Hepatocyte (in vitro differentiated cells): ENCODE results near the gene ACP7. TPM values are rescaled to one million over a fixed set of nuclear protein-coding genes. Genes with fewer than 3 reads are reported as not detected.
A peak's percentile ranks its signal among the peaks of the same experiment; 100 is the strongest.

ENCODE experiments used
- DNase-seq: peaks from one replicate; pipeline ENCODE4 v3.0.0-alpha.2; 2016; ENCODE audit warnings: low spot score
- H2AFZ ChIP-seq: fragments of 200-600 bp; sonication (generic); 2 replicates; pipeline ENCODE4 v1.6.0; 2016; ENCODE audit warnings: antibody characterized with exemption, mild to moderate bottlenecking
- H3K27ac ChIP-seq: fragments of 200-600 bp; sonication (generic); 2 replicates; pipeline ENCODE4 v1.5.1; 2016; ENCODE audit warnings: mild to moderate bottlenecking
- H3K27me3 ChIP-seq: fragments of 200-600 bp; sonication (generic); 2 replicates; pipeline ENCODE4 v1.6.1; 2016
- H3K36me3 ChIP-seq: fragments of 200-600 bp; sonication (generic); replicated peaks from 2 replicates; pipeline ENCODE4 v1.5.1; 2016; ENCODE audit warnings: low read depth; ENCODE audit not compliant: insufficient read depth
- H3K4me1 ChIP-seq: fragments of 200-600 bp; sonication (generic); 2 replicates; pipeline ENCODE4 v1.5.1; 2016; ENCODE audit warnings: mild to moderate bottlenecking, moderate library complexity; ENCODE audit not compliant: insufficient read depth
- H3K4me2 ChIP-seq: fragments of 200-600 bp; sonication (generic); 2 replicates; pipeline ENCODE4 v1.6.0; 2016
- H3K4me3 ChIP-seq: fragments of 200-600 bp; sonication (generic); 2 replicates; pipeline ENCODE4 v1.5.1; 2016; ENCODE audit warnings: mild to moderate bottlenecking
- H3K79me2 ChIP-seq: fragments of 200-600 bp; sonication (generic); 2 replicates; pipeline ENCODE4 v1.6.0; 2017; ENCODE audit warnings: mild to moderate bottlenecking
- H3K9me2 ChIP-seq: fragments of 200-600 bp; sonication (generic); replicated peaks from 2 replicates; pipeline ENCODE4 v1.6.0; 2017; ENCODE audit warnings: mild to moderate bottlenecking; ENCODE audit not compliant: insufficient read depth
- H3K9me3 ChIP-seq: fragments of 200-600 bp; sonication (generic); 2 replicates; pipeline ENCODE4 v1.5.1; 2016; ENCODE audit warnings: low read depth, mild to moderate bottlenecking
- H4K20me1 ChIP-seq: fragments of 200-600 bp; sonication (generic); 2 replicates; pipeline ENCODE4 v1.6.0; 2016; ENCODE audit warnings: mild to moderate bottlenecking; ENCODE audit not compliant: insufficient read depth, poor library complexity, severe bottlenecking
- EZH2 ChIP-seq: fragments of 200-600 bp; sonication (generic); IDR thresholded peaks from 2 replicates; pipeline ENCODE4 v1.6.1; 2016; ENCODE audit warnings: antibody characterized with exemption, mild to moderate bottlenecking, borderline replicate concordance
- EZH2phosphoT487 ChIP-seq: fragments of 200-600 bp; sonication (generic); IDR thresholded peaks from one replicate; pipeline ENCODE4 v1.6.1; 2018; ENCODE audit warnings: antibody characterized with exemption, mild to moderate bottlenecking, low read depth, moderate library complexity; ENCODE audit not compliant: unreplicated experiment, severe bottlenecking
- WGBS: methylation state at CpG from one replicate; pipeline ENCODE4 v1.1.6; 2016; ENCODE audit warnings: low lambda C conversion rate; ENCODE audit errors: missing lambda C conversion rate; 5-methylcytosine and 5-hydroxymethylcytosine counted together
- polyA plus RNA-seq: library from polyadenylated mRNA; unstranded; fragments of >200 nt; fragmentation: Nextera tagmentation; extraction: Ambion mirVana; gene quantifications from 2 replicates; pipeline ENCODE4 v1.2.1, GENCODE V29; 2016
- total RNA-seq: library from RNA; depleted of rRNA; stranded (reverse); fragments of >200 nt; gene quantifications from 2 replicates; pipeline ENCODE4 v1.2.3, GENCODE V29; 2014
- TF ChIP-seq, protein P1 (sequence below): fragments of 200-600 bp; sonication (generic); IDR thresholded peaks from 2 replicates; pipeline ENCODE4 v1.5.1; 2016; ENCODE audit warnings: antibody characterized with exemption, mild to moderate bottlenecking; ENCODE audit not compliant: poor library complexity

Gene ACP7
- total RNA-seq (0.16 and 0.23 TPM in 2 replicates), polyA plus RNA-seq (0.13 and 0.21 TPM in 2 replicates)

DNA sequence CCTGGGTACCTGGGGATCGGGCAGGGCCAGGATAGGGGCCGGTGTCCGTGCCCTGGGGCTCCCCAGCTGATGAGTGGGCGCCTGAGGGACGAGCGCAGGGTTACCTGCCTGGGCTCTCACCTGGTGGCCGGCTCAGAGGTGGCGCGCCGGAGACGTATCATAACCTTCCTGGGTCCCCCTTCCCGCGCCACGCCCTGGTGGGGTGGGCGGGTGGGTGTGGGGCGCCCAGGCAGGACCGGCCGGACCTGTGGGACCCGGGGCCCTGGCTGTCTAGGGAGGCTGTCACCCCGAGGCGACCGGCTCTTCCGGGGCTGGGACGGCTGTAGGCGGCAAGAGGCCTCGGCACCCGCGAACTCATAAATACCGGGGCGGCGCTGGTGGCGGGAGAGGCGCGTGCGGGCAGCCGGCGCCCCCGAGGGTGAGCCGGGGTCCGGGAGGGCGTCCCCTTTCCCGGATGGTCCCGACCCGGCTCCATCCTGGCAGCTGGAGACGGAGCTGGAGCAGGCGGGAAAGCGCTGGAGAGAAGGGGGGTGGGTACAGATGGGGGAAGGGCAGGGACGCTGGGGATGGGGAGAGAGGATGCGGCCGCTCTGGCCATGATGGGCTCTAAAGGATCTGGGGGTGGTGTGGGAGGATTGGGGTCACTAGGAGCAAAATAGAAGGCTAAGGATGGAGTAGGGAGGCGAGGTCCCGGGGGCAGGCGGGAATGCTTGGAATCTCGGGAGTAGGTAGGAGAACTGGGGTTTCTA, at the start of gene ACP7:
ACP7 (plus strand) TSS at position 386 of the 749 bp plus-strand sequence. CDS start 902 bp downstream, outside the sequence.
- no peaks in the 10 kb centered on the region for H3K4me1 ChIP-seq
- TF ChIP-seq EZH2phosphoT487: peak; percentile 34
- TF ChIP-seq, protein P1, sequence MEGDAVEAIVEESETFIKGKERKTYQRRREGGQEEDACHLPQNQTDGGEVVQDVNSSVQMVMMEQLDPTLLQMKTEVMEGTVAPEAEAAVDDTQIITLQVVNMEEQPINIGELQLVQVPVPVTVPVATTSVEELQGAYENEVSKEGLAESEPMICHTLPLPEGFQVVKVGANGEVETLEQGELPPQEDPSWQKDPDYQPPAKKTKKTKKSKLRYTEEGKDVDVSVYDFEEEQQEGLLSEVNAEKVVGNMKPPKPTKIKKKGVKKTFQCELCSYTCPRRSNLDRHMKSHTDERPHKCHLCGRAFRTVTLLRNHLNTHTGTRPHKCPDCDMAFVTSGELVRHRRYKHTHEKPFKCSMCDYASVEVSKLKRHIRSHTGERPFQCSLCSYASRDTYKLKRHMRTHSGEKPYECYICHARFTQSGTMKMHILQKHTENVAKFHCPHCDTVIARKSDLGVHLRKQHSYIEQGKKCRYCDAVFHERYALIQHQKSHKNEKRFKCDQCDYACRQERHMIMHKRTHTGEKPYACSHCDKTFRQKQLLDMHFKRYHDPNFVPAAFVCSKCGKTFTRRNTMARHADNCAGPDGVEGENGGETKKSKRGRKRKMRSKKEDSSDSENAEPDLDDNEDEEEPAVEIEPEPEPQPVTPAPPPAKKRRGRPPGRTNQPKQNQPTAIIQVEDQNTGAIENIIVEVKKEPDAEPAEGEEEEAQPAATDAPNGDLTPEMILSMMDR: no peak
- DNase-seq: peak; percentile 41
- WGBS: 6% methylated on average over 25 of the region's 54 CpGs
- no peaks in the 10 kb centered on the region for H3K36me3 ChIP-seq
- peak within 1 kb of the TSS; percentile 86 for H3K4me2 ChIP-seq
- H3K79me2 ChIP-seq: no peaks in the 10 kb centered on the region
- H3K4me3 ChIP-seq: peak within 1 kb of the TSS; percentile 33
- H4K20me1 ChIP-seq: no peaks in the 10 kb centered on the region
- no peaks in the 10 kb centered on the region for H3K9me2 ChIP-seq
- H3K27me3 ChIP-seq: peaks cover 38% of the 10 kb centered on the region
- no peaks in the 10 kb centered on the region for H3K9me3 ChIP-seq
- peak within 1 kb of the TSS; percentile 50 for H2AFZ ChIP-seq
- no peak within 1 kb of the TSS for H3K27ac ChIP-seq

- Histone ChIP-seq H3K27ac (no peak overlapping the region), H2AFZ (no peak overlapping the region), H4K20me1 (no peaks in the 10 kb centered on the region), H3K4me3 (no peak overlapping the region), H3K79me2 (no peaks in the 10 kb centered on the region), H3K36me3 (no peaks in the 10 kb centered on the region), H3K9me3 (no peaks in the 10 kb centered on the region), H3K27me3 (no peaks in the 10 kb centered on the region), H3K4me2 (no peak overlapping the region), H3K9me2 (no peaks in the 10 kb centered on the region), H3K4me1 (peaks cover 17% of the 10 kb centered on the region)
- TF ChIP-seq, protein P1: no peak
- DNase-seq: no peak
Observed at GRCh38 chr19:39036581-39036980, 47.6 kb upstream of the ACP7 start.

DNA sequence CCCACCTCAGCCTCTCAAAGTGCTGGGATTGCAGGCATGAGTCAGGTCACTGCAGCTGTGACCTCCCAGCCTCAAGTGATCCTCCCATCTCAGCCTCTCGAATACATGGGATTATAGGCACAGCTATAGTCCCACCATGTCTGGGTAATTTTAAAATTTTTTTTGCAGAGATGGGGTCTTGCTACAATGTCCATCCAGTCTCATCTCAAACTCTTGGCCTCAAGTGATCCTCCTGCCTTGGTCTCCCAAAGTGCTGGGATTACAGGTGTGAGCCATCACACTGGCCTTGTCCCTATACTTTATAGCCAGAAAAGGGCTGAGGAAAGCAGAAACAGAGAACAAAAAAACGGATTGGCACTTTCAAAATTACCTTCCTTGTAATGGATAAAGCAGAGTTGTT, 47.0 kb upstream of the ACP7 start:
- TF ChIP-seq, protein P1: no peak
- no peak for TF ChIP-seq EZH2
- TF ChIP-seq EZH2phosphoT487: no peak
- 46% methylated on average over 2 of the region's 2 CpGs for WGBS
- no peak overlapping the region for H3K4me2 ChIP-seq

GRCh38 chr19:39038098-39038497, 46.1 kb upstream of the ACP7 start:
- H3K4me2 ChIP-seq: peak overlapping the region; percentile 41
- H3K79me2 ChIP-seq: no peaks in the 10 kb centered on the region
- H3K4me3 ChIP-seq: no peak overlapping the region
- no peak overlapping the region for H2AFZ ChIP-seq
- peak; percentile 74 for DNase-seq
- H3K36me3 ChIP-seq: no peaks in the 10 kb centered on the region
- H3K4me1 ChIP-seq: peaks cover 7% of the 10 kb centered on the region
- no peak overlapping the region for H3K27ac ChIP-seq
- TF ChIP-seq, protein P1: peak; percentile 36
- no peak for TF ChIP-seq EZH2phosphoT487
- H3K9me2 ChIP-seq: no peaks in the 10 kb centered on the region
- no peaks in the 10 kb centered on the region for H3K9me3 ChIP-seq
- 16% methylated on average over 9 of the region's 9 CpGs for WGBS
- H4K20me1 ChIP-seq: no peaks in the 10 kb centered on the region
- no peaks in the 10 kb centered on the region for H3K27me3 ChIP-seq

More for the DNA sequence above, 47.0 kb upstream of the ACP7 start:
- Histone ChIP-seq H4K20me1 (no peaks in the 10 kb centered on the region), H3K27ac (no peak overlapping the region), H3K36me3 (no peaks in the 10 kb centered on the region), H3K27me3 (no peaks in the 10 kb centered on the region), H2AFZ (no peak overlapping the region), H3K4me3 (no peak overlapping the region), H3K9me3 (no peaks in the 10 kb centered on the region), H3K79me2 (no peaks in the 10 kb centered on the region), H3K4me1 (peaks cover 16% of the 10 kb centered on the region), H3K9me2 (no peaks in the 10 kb centered on the region)
- no peak for DNase-seq
